HepG2 (cell line): Measurements from ENCODE around the gene B4GALT5. TPM values are rescaled to one million over a fixed set of nuclear protein-coding genes. Genes with fewer than 3 reads are reported as not detected.

Experiments used
- BCL3 ChIP-seq: sonication (generic); formaldehyde crosslinking; IDR thresholded peaks from 2 replicates; pipeline ENCODE4 v1.5.1; 2020; ENCODE audit warnings: mild to moderate bottlenecking, missing genetic modification reagents, moderate library complexity
- CEBPB ChIP-seq: IDR thresholded peaks from 2 replicates; pipeline ENCODE4 v1.6.1; 2011; ENCODE audit warnings: low read depth, low read length, improper control_type of control experiment, borderline replicate concordance
- CHD2 ChIP-seq: IDR thresholded peaks from 2 replicates; pipeline ENCODE4 v1.6.1; 2011; ENCODE audit warnings: low read depth, low read length, improper control_type of control experiment
- GATAD1 ChIP-seq: IDR thresholded peaks from 2 replicates; pipeline ENCODE4 v1.6.1; 2016; ENCODE audit warnings: missing genetic modification reagents, missing compliant biosample characterization
- HNRNPK ChIP-seq: fragments of 200-400 bp; formaldehyde crosslinking; IDR thresholded peaks from 2 replicates; pipeline ENCODE4 v1.6.1; 2018; ENCODE audit warnings: low read length, low read depth, moderate library complexity, mild to moderate bottlenecking; ENCODE audit not compliant: poor library complexity, severe bottlenecking
- MAX ChIP-seq: IDR thresholded peaks from 2 replicates; pipeline ENCODE4 v1.6.1; 2012; ENCODE audit warnings: inconsistent platforms
- NKX3-1 ChIP-seq: sonication (generic); formaldehyde crosslinking; IDR thresholded peaks from 2 replicates; pipeline ENCODE4 v1.5.0; 2020; ENCODE audit warnings: missing genetic modification reagents
- SALL1 ChIP-seq: sonication (generic); formaldehyde crosslinking; IDR thresholded peaks from 2 replicates; pipeline ENCODE4 v1.8.0; 2022; ENCODE audit warnings: mild to moderate bottlenecking, missing genetic modification reagents
- SNAPC2 ChIP-seq: sonication (generic); formaldehyde crosslinking; IDR thresholded peaks from 2 replicates; pipeline ENCODE4 v1.8.1; 2022; ENCODE audit warnings: mild to moderate bottlenecking, missing genetic modification reagents
- SP140L ChIP-seq: sonication (generic); formaldehyde crosslinking; IDR thresholded peaks from 2 replicates; pipeline ENCODE4 v1.4.0; 2020; ENCODE audit warnings: missing genetic modification reagents, borderline replicate concordance
- YY1 ChIP-seq: IDR thresholded peaks from 2 replicates; pipeline ENCODE4 v1.6.1; 2011; ENCODE audit warnings: low read length, low read depth, moderate library complexity, mild to moderate bottlenecking; ENCODE audit not compliant: insufficient read depth, insufficient replicate concordance
- ZBTB26 ChIP-seq: IDR thresholded peaks from 2 replicates; pipeline ENCODE4 v1.6.1; 2016; ENCODE audit warnings: missing compliant biosample characterization, missing genetic modification reagents, borderline replicate concordance
- ZFX ChIP-seq: sonication (generic); formaldehyde crosslinking; IDR thresholded peaks from 2 replicates; pipeline ENCODE4 v1.4.0; 2020; ENCODE audit warnings: mild to moderate bottlenecking, low read depth, missing genetic modification reagents, moderate library complexity
- ZHX2 ChIP-seq, 2 experiments: sonication (generic) in 1 of 2; formaldehyde crosslinking in 1 of 2; IDR thresholded peaks; 2 replicates each; pipeline versions ENCODE4 v1.6.1 to v1.9.0; 2014 to 2022; ENCODE audit warnings: antibody characterized with exemption in 1 of 2, borderline replicate concordance in 1 of 2, inconsistent platforms in 1 of 2, low read depth in 1 of 2, missing genetic modification reagents in 1 of 2
- ZMYM3 ChIP-seq: sonication (generic); formaldehyde crosslinking; IDR thresholded peaks from 2 replicates; pipeline ENCODE4 v1.5.1; 2020; ENCODE audit warnings: mild to moderate bottlenecking, missing genetic modification reagents
- ZNF468 ChIP-seq: sonication (generic); formaldehyde crosslinking; IDR thresholded peaks from 2 replicates; pipeline ENCODE4 v1.8.0; 2022; ENCODE audit warnings: mild to moderate bottlenecking, moderate library complexity, missing genetic modification reagents
- ZNF556 ChIP-seq: sonication (generic); formaldehyde crosslinking; IDR thresholded peaks from 2 replicates; pipeline ENCODE4 v1.4.0; 2020; ENCODE audit warnings: mild to moderate bottlenecking, missing genetic modification reagents, borderline replicate concordance
- ZNF562 ChIP-seq: sonication (generic); formaldehyde crosslinking; IDR thresholded peaks from 2 replicates; pipeline ENCODE4 v1.8.0; 2022; ENCODE audit warnings: missing genetic modification reagents, borderline replicate concordance
- ZNF883 ChIP-seq: sonication (generic); formaldehyde crosslinking; IDR thresholded peaks from 2 replicates; pipeline ENCODE4 v1.5.1; 2020; ENCODE audit warnings: mild to moderate bottlenecking, missing genetic modification reagents; ENCODE audit errors: not compliant biosample characterization
- ZSCAN22 ChIP-seq: sonication (generic); formaldehyde crosslinking; IDR thresholded peaks from 2 replicates; pipeline ENCODE4 v1.4.0; 2020; ENCODE audit warnings: mild to moderate bottlenecking, missing genetic modification reagents
- polyA plus RNA-seq, 8 experiments: library from polyadenylated mRNA; depleted of rRNA in 3 of 8; stranded (reverse) in 7 of 8; unstranded in 1 of 8; fragments of >200 nt; fragmentation: Illumina TruSeq in 4 of 8; extraction: Trizol in 4 of 8; gene quantifications; 2 replicates each; pipeline versions ENCODE4 v1.2.1 to v1.2.3, GENCODE V29; 2011 to 2016; ENCODE audit warnings: low read depth in 4 of 8, missing spikeins in 1 of 8, mixed read lengths in 1 of 8; ENCODE audit not compliant: insufficient read depth in 1 of 8
- total RNA-seq, 5 experiments: library from RNA; depleted of rRNA; stranded (reverse); fragments of >200 nt; fragmentation: Illumina TruSeq; extraction: Trizol; gene quantifications; 2 replicates each; pipeline ENCODE4 v1.2.3, GENCODE V29; 2016; ENCODE audit warnings: low read depth in 1 of 5

B4GALT5 gene
- total and polyA plus RNA-seq, 2 of the 13 experiments (the other 11 are each of a cell fraction or from before 2014, with no cell fraction given), result 27.3 to 30.9 TPM

- 0 out of 2 replicates have a peak, but pooled peaks have one; percentile 1 for TF ChIP-seq ZBTB26 (CRISPR knock-in tag)
- TF ChIP-seq CEBPB, result no peak
- TF ChIP-seq YY1, result peak; percentile 76
- no peak for TF ChIP-seq ZFX (CRISPR knock-in tag)
- no peak for TF ChIP-seq NKX3-1
- TF ChIP-seq ZNF468 (CRISPR knock-in tag), result 0 out of 2 replicates have a peak, but pooled peaks have one; percentile 59
- TF ChIP-seq HNRNPK, result no peak
- TF ChIP-seq BCL3 (CRISPR knock-in tag), result no peak
- no peak for TF ChIP-seq GATAD1 (CRISPR knock-in tag)
- no peak for TF ChIP-seq SNAPC2 (CRISPR knock-in tag)
- TF ChIP-seq ZHX2 (IDR thresholded peaks at IDR 0.05; ENCODE audit: low read depth), result no peak
- no peak for TF ChIP-seq ZHX2 (CRISPR knock-in tag; IDR thresholded peaks at IDR 0.05; ENCODE audit: borderline replicate concordance)
- peak; percentile 29; the same call in 1 of the 2 replicates for TF ChIP-seq SALL1 (CRISPR knock-in tag)
- TF ChIP-seq ZMYM3 (CRISPR knock-in tag), result 0 out of 2 replicates have a peak, but pooled peaks have one; percentile 8
- no peak for TF ChIP-seq ZNF562 (CRISPR knock-in tag)
- TF ChIP-seq MAX, result peak; percentile 35; the same call in 1 of the 2 replicates
- no peak for TF ChIP-seq ZSCAN22 (CRISPR knock-in tag)
- TF ChIP-seq CHD2, result no peak
- TF ChIP-seq SP140L, result no peak
- no peak for TF ChIP-seq ZNF883 (CRISPR knock-in tag)
- no peak for TF ChIP-seq ZNF556
Measured at GRCh38 chr20:49750611-49751396, 37.1 kb upstream of the B4GALT5 start (continued).
